Measurements from ENCODE around the gene ZBTB38. TPM values are rescaled to one million over a fixed set of nuclear protein-coding genes. Genes with fewer than 3 reads are reported as not detected.

Gene ZBTB38
- total RNA-seq, 1 donor = 267 TPM

GRCh38 chr3:141354517-141354916 is 13.8 kb upstream of the ZBTB38 start:
- no peak for TF ChIP-seq CTCF (IDR thresholded peaks at IDR 0.05; ENCODE audit: insufficient read depth, low read length)
- no peak for DNase-seq (ENCODE audit: low read depth)

GRCh38 chr3:141355242-141355641 is 13.1 kb upstream of the ZBTB38 start:
- H3K4me3 ChIP-seq (ENCODE audit: low read depth, low read length) = no peak overlapping the region
- no peak for DNase-seq (ENCODE audit: low read depth)

More at GRCh38 chr3:141354517-141354916, 13.8 kb upstream of the ZBTB38 start:
- no peak overlapping the region for H3K4me3 ChIP-seq (ENCODE audit: low read depth, low read length)

GRCh38 chr3:141356046-141356445 is 12.3 kb upstream of the ZBTB38 start:
- H3K4me3 ChIP-seq (ENCODE audit: low read depth, low read length) = no peak overlapping the region
- no peak for DNase-seq (ENCODE audit: low read depth)
- no peak for TF ChIP-seq CTCF (IDR thresholded peaks at IDR 0.05; ENCODE audit: insufficient read depth, low read length)

More at GRCh38 chr3:141355242-141355641, 13.1 kb upstream of the ZBTB38 start:
- no peak for TF ChIP-seq CTCF (IDR thresholded peaks at IDR 0.05; ENCODE audit: insufficient read depth, low read length)

- DNase-seq (ENCODE audit: low read depth) = peak; percentile 92
- H3K4me3 ChIP-seq (ENCODE audit: low read depth, low read length) = no peak overlapping the region
- TF ChIP-seq CTCF (IDR thresholded peaks at IDR 0.05; ENCODE audit: insufficient read depth, low read length) = peak; percentile 79
Measured at GRCh38 chr3:141360888-141361598, 7.3 kb upstream of the ZBTB38 start.

- H3K4me3 ChIP-seq (ENCODE audit: low read depth, low read length) = no peak overlapping the region
- DNase-seq (ENCODE audit: low read depth) = no peak
- TF ChIP-seq CTCF (IDR thresholded peaks at IDR 0.05; ENCODE audit: insufficient read depth, low read length) = no peak
Measured at GRCh38 chr3:141362736-141363135, 5.6 kb upstream of the ZBTB38 start.

- TF ChIP-seq CTCF (IDR thresholded peaks at IDR 0.05; ENCODE audit: insufficient read depth, low read length) = no peak
- no peak overlapping the region for H3K4me3 ChIP-seq (ENCODE audit: low read depth, low read length)
- DNase-seq (ENCODE audit: low read depth) = no peak
Measured at GRCh38 chr3:141365201-141365600, 3.1 kb upstream of the ZBTB38 start.
